HG03378 (cell line): Measurements from ENCODE around the gene LMBR1.
A peak's percentile ranks its signal among the peaks of the same experiment; 100 is the strongest.
"Not testable (repeated sequence)": the region's sequence is repeated elsewhere in the genome, so short reads cannot be mapped to it uniquely, and the experiment has no call there.

Experiments used
- ATAC-seq: cut with Tn5 transposase; IDR thresholded peaks from one replicate; pipeline ENCODE4 v1.9.1; 2021; ENCODE audit warnings: mild to moderate bottlenecking, moderate library complexity; ENCODE audit not compliant: unreplicated experiment

LMBR1 gene

GRCh38 chr7:156907656-156908055, 14.7 kb upstream of the LMBR1 start:
- ATAC-seq = no peak

- ATAC-seq = no peak
Observed at GRCh38 chr7:156906200-156906649, 13.2 kb upstream of the LMBR1 start.

- no peak for ATAC-seq
Observed at GRCh38 chr7:156903232-156903909, 10.4 kb upstream of the LMBR1 start.

DNA sequence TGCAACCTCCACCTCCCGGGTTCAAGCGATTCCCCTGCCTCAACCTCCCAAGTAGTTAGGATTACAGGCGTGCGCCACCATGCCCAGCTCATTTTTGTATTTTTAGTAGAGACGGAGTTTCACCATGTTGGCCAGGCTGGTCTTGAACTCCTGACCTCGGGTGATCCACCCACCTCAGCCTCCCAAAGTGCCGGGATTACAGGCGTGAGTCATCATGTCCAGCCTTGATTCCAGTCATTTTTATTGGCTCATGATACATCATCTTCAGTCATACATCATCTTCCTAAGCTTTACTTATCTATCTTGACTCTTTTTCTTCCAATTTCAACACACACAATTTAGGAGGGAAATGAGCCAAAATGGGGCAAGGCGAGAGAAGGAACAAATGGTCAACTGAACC, 7.1 kb upstream of the LMBR1 start:
- not testable (repeated sequence) for ATAC-seq

- no peak for ATAC-seq
Observed at GRCh38 chr7:156898938-156899337, 6.0 kb upstream of the LMBR1 start.

DNA sequence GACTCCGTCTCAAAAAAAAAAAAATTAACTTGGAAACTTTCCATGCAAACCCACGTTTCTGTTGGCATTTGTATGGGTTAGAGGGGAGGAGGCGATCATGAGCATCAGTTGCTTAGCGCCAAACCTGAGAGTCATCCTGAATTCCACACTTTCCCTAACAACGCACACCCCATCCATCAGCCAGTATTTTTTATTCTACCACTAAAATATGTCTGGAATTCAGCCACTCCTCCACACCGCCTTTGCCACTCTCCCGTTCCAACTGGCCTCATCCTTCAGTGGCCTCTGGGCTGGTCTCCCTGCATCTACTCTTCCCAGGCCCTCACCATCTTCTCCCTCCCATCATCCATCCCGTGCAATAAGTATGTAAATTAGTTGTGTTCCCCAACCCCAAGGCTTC, 4.7 kb upstream of the LMBR1 start:
- ATAC-seq = no peak

DNA sequence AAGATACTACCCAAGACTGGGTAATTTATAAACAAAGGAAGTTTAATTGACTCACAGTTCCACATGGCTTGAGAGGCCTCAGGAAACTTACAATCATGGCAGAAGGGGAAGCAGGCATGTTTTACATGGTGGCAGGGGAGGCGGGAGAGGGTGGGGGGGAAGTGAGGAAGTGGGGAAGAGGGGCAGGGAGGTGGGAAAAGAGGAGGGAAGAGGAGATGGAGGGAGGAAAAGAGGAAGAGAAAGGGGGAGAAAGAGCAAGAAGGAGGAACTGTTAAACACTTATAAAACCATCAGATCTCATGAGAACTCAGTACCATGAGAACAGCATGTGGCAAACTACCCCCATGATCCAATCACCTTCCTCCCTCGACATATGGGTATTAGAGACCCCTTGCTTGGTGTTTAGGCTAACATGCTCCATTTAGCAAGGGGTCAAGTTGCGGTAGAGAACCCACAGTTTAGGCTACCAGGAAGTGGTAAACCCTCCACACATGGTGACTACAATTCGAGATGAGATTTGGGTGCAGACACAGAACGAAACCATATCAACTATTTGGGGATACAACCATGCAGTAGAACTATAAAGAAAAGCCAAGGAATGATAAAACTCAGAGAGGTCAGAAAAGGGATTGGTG, 3.5 kb upstream of the LMBR1 start:
- peak; percentile 33 for ATAC-seq

- ATAC-seq = no peak
Observed at GRCh38 chr7:156895024-156895780, 2.2 kb upstream of the LMBR1 start.

- no peak for ATAC-seq
Observed at GRCh38 chr7:156892081-156892800, 742 bp downstream of the LMBR1 start.

DNA sequence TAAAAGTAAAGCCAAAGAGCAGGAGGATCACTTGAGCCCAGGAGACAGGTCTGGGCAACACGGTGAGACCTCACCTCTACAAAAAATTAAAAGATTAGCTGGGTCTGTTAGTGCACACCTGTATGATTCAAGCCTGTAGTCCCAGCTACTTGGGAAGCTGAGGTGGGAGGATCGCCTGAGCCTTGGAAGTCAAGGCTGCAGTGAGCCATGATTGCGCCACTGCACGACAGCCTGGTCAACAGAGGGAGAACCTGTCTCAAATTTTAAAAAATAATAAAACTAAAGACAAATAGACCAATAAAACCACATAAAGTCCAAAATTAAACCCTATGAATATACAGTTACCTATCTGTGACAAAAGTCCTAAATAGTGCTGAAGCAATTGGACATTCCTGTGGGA, 3.2 kb downstream of the LMBR1 start:
- ATAC-seq = no peak

DNA sequence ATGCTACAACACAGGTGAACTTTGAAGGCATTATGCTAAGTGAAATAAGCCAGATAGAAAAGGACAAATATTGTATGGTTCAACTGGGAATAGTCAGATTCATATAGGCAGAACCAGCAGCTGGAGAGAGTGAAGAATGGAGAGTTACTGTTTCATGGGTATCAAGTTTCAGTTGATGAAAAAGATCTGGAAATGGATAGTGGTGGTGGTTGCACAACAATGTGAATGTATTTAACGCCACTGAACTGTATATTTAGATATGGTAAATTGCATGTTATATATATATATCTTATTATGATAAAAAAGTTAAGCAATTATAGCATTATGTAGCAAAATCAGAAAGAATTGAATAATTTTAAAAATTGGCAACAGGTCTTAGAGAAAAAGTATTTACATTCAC, 3.9 kb downstream of the LMBR1 start:
- ATAC-seq = no peak

- ATAC-seq = no peak
Observed at GRCh38 chr7:156886020-156886795, 6.8 kb downstream of the LMBR1 start.

GRCh38 chr7:156881679-156882078, 11.3 kb downstream of the LMBR1 start:
- ATAC-seq = no peak

GRCh38 chr7:156875766-156876165, 17.2 kb downstream of the LMBR1 start:
- no peak for ATAC-seq

DNA sequence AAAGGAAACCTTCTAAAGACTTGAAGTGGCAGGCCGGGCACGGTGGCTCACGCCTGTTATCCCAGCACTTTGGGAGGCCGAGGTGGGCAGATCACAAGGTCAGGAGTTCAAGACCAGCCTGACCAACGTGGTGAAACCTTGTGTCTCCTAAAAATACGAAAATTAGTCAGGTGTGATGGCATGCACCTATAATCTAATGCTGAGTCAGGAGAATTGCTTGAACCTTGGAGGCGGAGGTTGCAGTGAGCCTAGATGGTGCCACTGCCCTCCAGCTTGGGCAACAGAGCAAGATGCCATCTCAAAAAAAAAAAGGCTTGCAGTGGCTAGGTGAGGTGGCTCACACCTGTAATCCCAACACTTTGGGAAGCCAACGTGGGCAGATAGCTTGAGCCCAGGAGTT, 24.6 kb downstream of the LMBR1 start:
- not testable (repeated sequence) for ATAC-seq

DNA sequence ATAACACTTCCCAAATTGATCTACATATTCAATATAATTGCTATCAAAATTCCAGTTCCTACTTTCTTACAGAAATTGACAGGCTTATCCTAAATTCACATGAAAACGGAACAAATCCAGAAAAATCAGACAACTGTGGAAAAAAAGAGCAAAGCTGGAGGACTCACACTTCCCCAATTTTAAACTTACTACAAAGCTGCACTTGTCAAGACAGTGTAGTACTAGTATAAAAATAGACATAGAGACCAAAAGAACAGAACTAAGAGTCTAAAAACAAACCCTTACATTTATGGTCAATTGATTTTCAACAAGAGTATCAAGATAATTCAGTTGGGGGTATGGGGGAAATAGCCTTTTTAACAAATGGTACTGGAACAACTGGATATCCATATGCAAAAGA, 27.5 kb downstream of the LMBR1 start:
- ATAC-seq = no peak

- not testable (repeated sequence) for ATAC-seq
Observed at GRCh38 chr7:156862022-156862421, 31.0 kb downstream of the LMBR1 start.

DNA sequence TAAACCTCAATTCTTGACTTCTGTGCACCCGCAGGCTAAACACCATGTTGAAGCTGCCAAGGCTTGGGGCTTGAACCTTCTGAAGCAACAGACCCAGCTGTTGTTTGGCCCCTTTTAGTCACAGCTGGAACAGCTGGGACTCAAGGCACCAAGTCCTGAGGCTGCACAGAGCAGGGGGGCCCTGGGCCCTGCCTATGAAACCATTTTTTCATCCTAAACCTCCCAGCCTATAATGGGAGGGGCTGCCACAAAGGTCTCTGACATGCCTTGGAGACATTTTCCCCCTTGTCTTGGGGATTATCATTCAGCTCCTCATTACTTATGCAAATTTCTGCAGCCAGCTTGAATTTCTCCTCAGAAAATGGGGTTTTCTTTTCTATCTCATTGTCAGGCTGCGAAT, 31.8 kb downstream of the LMBR1 start:
- no peak for ATAC-seq

GRCh38 chr7:156860099-156860498, 32.9 kb downstream of the LMBR1 start:
- ATAC-seq = not testable (repeated sequence)

DNA sequence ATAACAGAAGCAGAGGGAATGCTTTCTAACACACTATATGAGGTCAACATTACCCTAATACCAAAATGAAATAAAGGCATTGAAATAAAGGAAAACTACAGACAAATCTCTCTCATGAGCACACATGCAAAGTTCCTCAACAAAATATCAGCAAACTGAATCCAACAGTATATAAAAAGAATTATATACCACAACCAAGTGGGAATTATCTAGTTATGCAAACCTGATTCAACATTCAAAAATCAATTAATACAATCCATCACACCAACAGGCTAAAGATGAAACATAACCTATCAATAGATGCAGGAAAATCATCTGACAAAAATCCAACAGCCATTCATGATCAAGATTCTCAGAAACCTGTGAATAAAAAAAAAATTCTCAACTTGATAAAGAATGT, 34.5 kb downstream of the LMBR1 start:
- no peak for ATAC-seq

DNA sequence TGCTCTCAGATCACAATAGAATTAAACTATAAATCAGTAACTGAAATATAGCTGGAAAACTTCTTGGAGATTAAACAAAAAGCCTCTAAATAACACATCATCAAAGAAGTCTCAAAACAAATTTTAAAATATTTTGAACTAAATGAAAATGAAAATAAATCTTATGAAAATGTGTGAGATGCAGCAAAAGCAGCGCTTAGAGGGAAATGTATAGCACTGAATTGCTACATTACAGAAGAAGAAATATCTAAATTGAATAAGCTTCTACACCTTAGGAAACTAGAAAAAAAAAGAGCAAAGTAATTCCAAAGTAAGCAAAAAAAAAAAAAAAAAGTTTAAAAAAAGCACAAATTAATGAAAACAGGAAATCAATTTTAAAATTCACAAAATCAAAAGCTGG, 35.2 kb downstream of the LMBR1 start:
- no peak for ATAC-seq
